ENCODE results near the gene HPX.

The HPX gene

GRCh38 chr11:6458352-6459098, 17.7 kb upstream of the HPX start:
- H3K9me3 ChIP-seq (ENCODE audit: insufficient read depth, low read depth, low read length) = no peaks in the 10 kb centered on the region
- H3K4me1 ChIP-seq (ENCODE audit: insufficient read depth, low read length) = no peaks in the 10 kb centered on the region
- no peaks in the 10 kb centered on the region for H3K27me3 ChIP-seq (ENCODE audit: insufficient read depth, low read length)
- no peak overlapping the region for H3K9ac ChIP-seq (ENCODE audit: low read depth, low read length)
- H3K4me3 ChIP-seq (ENCODE audit: low read length) = no peak overlapping the region
- peaks cover 17% of the 10 kb centered on the region for H3K36me3 ChIP-seq (ENCODE audit: insufficient read depth, low read length)
- H3K27ac ChIP-seq (ENCODE audit: low read depth, low read length) = no peak overlapping the region
- 96% methylated on average over 2 of the region's 2 CpGs for WGBS

GRCh38 chr11:6457581-6458320, 17.0 kb upstream of the HPX start:
- 94% methylated on average over 26 of the region's 26 CpGs for WGBS
- H3K27me3 ChIP-seq (ENCODE audit: insufficient read depth, low read length) = no peaks in the 10 kb centered on the region
- no peaks in the 10 kb centered on the region for H3K4me1 ChIP-seq (ENCODE audit: insufficient read depth, low read length)
- no peak overlapping the region for H3K27ac ChIP-seq (ENCODE audit: low read depth, low read length)
- H3K4me3 ChIP-seq (ENCODE audit: low read length) = no peak overlapping the region
- no peak overlapping the region for H3K9ac ChIP-seq (ENCODE audit: low read depth, low read length)
- H3K36me3 ChIP-seq (ENCODE audit: insufficient read depth, low read length) = peaks cover 17% of the 10 kb centered on the region
- H3K9me3 ChIP-seq (ENCODE audit: insufficient read depth, low read depth, low read length) = no peaks in the 10 kb centered on the region

GRCh38 chr11:6456361-6457073, 15.7 kb upstream of the HPX start:
- peaks cover 21% of the 10 kb centered on the region for H3K36me3 ChIP-seq (ENCODE audit: insufficient read depth, low read length)
- H3K4me1 ChIP-seq (ENCODE audit: insufficient read depth, low read length) = no peaks in the 10 kb centered on the region
- no peak overlapping the region for H3K27ac ChIP-seq (ENCODE audit: low read depth, low read length)
- H3K9me3 ChIP-seq (ENCODE audit: insufficient read depth, low read depth, low read length) = no peaks in the 10 kb centered on the region
- H3K4me3 ChIP-seq (ENCODE audit: low read length) = no peak overlapping the region
- no peaks in the 10 kb centered on the region for H3K27me3 ChIP-seq (ENCODE audit: insufficient read depth, low read length)
- no peak overlapping the region for H3K9ac ChIP-seq (ENCODE audit: low read depth, low read length)
- WGBS = 95% methylated on average over 56 of the region's 56 CpGs

- H3K4me3 ChIP-seq (ENCODE audit: low read length) = no peak overlapping the region
- H3K27ac ChIP-seq (ENCODE audit: low read depth, low read length) = no peak overlapping the region
- WGBS = 71% methylated on average over 2 of the region's 2 CpGs
- H3K27me3 ChIP-seq (ENCODE audit: insufficient read depth, low read length) = no peaks in the 10 kb centered on the region
- no peaks in the 10 kb centered on the region for H3K9me3 ChIP-seq (ENCODE audit: insufficient read depth, low read depth, low read length)
- no peaks in the 10 kb centered on the region for H3K4me1 ChIP-seq (ENCODE audit: insufficient read depth, low read length)
- peaks cover 26% of the 10 kb centered on the region for H3K36me3 ChIP-seq (ENCODE audit: insufficient read depth, low read length)
- H3K9ac ChIP-seq (ENCODE audit: low read depth, low read length) = no peak overlapping the region; the same call in 1 of the 2 replicates
Observed at GRCh38 chr11:6455070-6455469, 14.3 kb upstream of the HPX start.

DNA sequence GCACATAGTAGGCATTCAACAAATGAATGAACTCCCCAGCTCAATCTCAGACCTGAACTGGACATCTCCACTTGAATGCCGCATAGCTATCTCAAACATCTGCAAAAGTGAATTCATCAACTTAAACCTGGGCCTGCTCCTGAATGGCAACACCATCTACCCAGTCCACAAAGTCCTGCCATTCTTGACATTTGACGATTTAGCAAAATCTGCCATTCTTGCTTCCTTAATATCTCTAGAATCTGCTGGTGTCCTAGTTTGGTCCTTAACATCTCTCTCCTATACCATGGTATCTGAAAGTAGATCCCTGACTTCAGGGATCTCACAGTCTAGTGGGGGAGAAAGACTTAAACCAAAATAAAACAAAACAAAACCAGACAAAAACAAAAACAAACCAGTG, 12.4 kb upstream of the HPX start:
- Histone ChIP-seq H3K4me1 (ENCODE audit: insufficient read depth, low read length) (no peaks in the 10 kb centered on the region), H3K27me3 (ENCODE audit: insufficient read depth, low read length) (no peaks in the 10 kb centered on the region), H3K36me3 (ENCODE audit: insufficient read depth, low read length) (peaks cover 32% of the 10 kb centered on the region), H3K9me3 (ENCODE audit: insufficient read depth, low read depth, low read length) (no peaks in the 10 kb centered on the region), H3K4me3 (ENCODE audit: low read length) (no peak overlapping the region), H3K9ac (ENCODE audit: low read depth, low read length) (no peak overlapping the region), H3K27ac (ENCODE audit: low read depth, low read length) (no peak overlapping the region)
- 98% methylated on average over 2 of the region's 2 CpGs for WGBS

DNA sequence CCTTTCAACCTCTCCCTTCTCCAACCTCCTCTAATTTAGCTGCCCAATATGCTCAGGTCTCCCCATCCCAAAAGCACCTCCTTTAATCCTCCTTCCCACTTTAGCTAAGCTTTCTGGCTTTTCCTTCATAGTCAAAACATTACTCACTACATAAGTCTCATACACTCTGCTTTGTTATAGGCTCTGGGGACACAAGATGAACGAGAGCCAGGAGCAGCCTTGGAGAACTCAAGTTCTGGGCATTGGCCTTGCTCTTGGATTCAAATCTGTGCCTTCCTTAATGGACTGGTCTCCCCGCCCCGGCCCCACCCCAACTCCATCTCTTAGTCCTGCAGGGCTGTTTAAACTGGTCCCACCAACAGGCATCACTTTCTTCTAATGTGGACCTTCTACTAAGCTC, 11.4 kb upstream of the HPX start:
- Histone ChIP-seq H3K36me3 (ENCODE audit: insufficient read depth, low read length) (peaks cover 32% of the 10 kb centered on the region), H3K27me3 (ENCODE audit: insufficient read depth, low read length) (no peaks in the 10 kb centered on the region), H3K27ac (ENCODE audit: low read depth, low read length) (no peak overlapping the region), H3K9me3 (ENCODE audit: insufficient read depth, low read depth, low read length) (no peaks in the 10 kb centered on the region), H3K9ac (ENCODE audit: low read depth, low read length) (no peak overlapping the region), H3K4me3 (ENCODE audit: low read length) (no peak overlapping the region), H3K4me1 (ENCODE audit: insufficient read depth, low read length) (no peaks in the 10 kb centered on the region)
- WGBS = 88% methylated on average over 3 of the region's 3 CpGs

- no peak overlapping the region for H3K27ac ChIP-seq (ENCODE audit: low read depth, low read length)
- no peak overlapping the region for H3K9ac ChIP-seq (ENCODE audit: low read depth, low read length)
- H3K4me3 ChIP-seq (ENCODE audit: low read length) = no peak overlapping the region
- H3K9me3 ChIP-seq (ENCODE audit: insufficient read depth, low read depth, low read length) = no peaks in the 10 kb centered on the region
- H3K36me3 ChIP-seq (ENCODE audit: insufficient read depth, low read length) = peaks cover 15% of the 10 kb centered on the region
- 90% methylated on average over 2 of the region's 3 CpGs for WGBS
- no peaks in the 10 kb centered on the region for H3K27me3 ChIP-seq (ENCODE audit: insufficient read depth, low read length)
- no peaks in the 10 kb centered on the region for H3K4me1 ChIP-seq (ENCODE audit: insufficient read depth, low read length)
Observed at GRCh38 chr11:6448574-6448973, 7.8 kb upstream of the HPX start.

GRCh38 chr11:6443269-6444003, 2.6 kb upstream of the HPX start:
- no peaks in the 10 kb centered on the region for H3K4me1 ChIP-seq (ENCODE audit: insufficient read depth, low read length)
- no peak overlapping the region for H3K27ac ChIP-seq (ENCODE audit: low read depth, low read length)
- WGBS = 25% methylated on average over 5 of the region's 5 CpGs

DNA sequence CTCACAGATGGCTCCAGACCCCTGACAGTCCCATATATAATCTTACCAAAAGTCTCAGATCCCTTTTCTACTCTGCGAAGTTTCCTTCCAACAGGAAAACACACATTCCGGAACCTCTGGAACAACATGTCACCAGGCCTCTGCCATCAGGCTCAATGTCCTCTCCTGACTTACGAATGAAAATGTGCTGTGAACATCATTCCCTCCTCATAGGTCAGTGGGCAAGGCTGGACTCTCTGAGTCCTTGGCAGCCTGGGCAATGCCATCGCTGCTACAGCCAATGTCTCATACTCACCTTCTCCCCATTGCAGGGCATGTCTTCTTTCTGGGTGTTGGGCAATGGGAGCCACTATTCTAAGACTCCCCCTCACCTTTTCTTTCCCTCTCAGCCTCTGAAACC, 1.7 kb upstream of the HPX start:
- Histone ChIP-seq H3K27me3 (ENCODE audit: insufficient read depth, low read length) (no peaks in the 10 kb centered on the region), H3K9ac (ENCODE audit: low read depth, low read length) (no peak overlapping the region), H3K4me1 (ENCODE audit: insufficient read depth, low read length) (no peaks in the 10 kb centered on the region), H3K36me3 (ENCODE audit: insufficient read depth, low read length) (no peaks in the 10 kb centered on the region), H3K4me3 (ENCODE audit: low read length) (no peak overlapping the region), H3K9me3 (ENCODE audit: insufficient read depth, low read depth, low read length) (no peaks in the 10 kb centered on the region), H3K27ac (ENCODE audit: low read depth, low read length) (no peak overlapping the region)
- 91% methylated on average over 4 of the region's 4 CpGs for WGBS

More at GRCh38 chr11:6443269-6444003, 2.6 kb upstream of the HPX start:
- H3K36me3 ChIP-seq (ENCODE audit: insufficient read depth, low read length) = no peaks in the 10 kb centered on the region
- no peak overlapping the region for H3K4me3 ChIP-seq (ENCODE audit: low read length)
- H3K27me3 ChIP-seq (ENCODE audit: insufficient read depth, low read length) = no peaks in the 10 kb centered on the region
- no peaks in the 10 kb centered on the region for H3K9me3 ChIP-seq (ENCODE audit: insufficient read depth, low read depth, low read length)
- H3K9ac ChIP-seq (ENCODE audit: low read depth, low read length) = no peak overlapping the region

DNA sequence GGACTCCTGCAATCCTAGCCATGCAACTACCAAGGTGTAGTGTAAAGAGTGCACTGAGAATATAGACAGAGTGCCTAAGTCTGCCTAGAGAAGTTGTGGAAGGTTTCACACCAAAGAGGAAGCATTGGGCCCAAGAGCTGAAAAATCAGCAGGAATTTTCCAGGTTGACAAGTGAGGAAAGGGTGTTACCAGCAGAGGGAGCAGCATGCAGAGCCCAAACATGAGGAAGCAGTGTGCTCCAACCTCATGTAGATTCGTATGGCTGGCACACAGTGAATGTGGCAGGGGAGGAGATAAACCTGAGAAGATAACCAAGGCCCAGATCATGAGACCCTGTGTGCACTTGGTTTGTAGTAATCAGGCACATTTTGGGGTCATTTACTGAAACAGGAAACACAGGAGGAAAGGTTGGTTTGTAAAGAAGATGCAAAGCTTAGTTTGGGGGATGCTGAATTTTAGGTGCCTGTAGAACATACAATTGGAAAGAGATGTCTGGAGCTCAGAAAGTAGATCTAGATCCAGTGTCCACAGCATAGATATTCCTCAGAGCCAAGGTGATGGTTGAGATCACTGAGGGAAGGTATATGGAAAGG, 1.7 kb downstream of the HPX start:
- no peak overlapping the region for H3K9ac ChIP-seq (ENCODE audit: low read depth, low read length)
- no peaks in the 10 kb centered on the region for H3K27me3 ChIP-seq (ENCODE audit: insufficient read depth, low read length)
- H3K4me1 ChIP-seq (ENCODE audit: insufficient read depth, low read length) = no peaks in the 10 kb centered on the region
- 33% methylated on average over 1 of the region's 1 CpG for WGBS
- no peaks in the 10 kb centered on the region for H3K9me3 ChIP-seq (ENCODE audit: insufficient read depth, low read depth, low read length)
- H3K27ac ChIP-seq (ENCODE audit: low read depth, low read length) = no peak overlapping the region
- H3K36me3 ChIP-seq (ENCODE audit: insufficient read depth, low read length) = no peaks in the 10 kb centered on the region
- no peak overlapping the region for H3K4me3 ChIP-seq (ENCODE audit: low read length)
